AG04449 (cell line): ENCODE results near the gene ITIH5.

Experiments
- CTCF ChIA-PET: fragments of 350-600 bp; formaldehyde crosslinking; extraction: SDS; loops from one replicate; lab custom pipeline; 2021; ENCODE audit warnings: antibody characterized with exemption; lab: Yijun Ruan, JAX
- POLR2A ChIA-PET: fragments of 400-600, 350-600 bp; formaldehyde crosslinking; extraction: SDS; loops from one replicate; lab custom pipeline; 2020; ENCODE audit warnings: antibody characterized with exemption, inconsistent platforms; lab: Yijun Ruan, JAX
- DNase-seq: peaks from one replicate; pipeline ENCODE4 v3.0.0-alpha.2; 2010; ENCODE audit warnings: low read depth, low spot score
- H3K4me3 ChIP-seq: 2 replicates; pipeline ENCODE4 v1.5.1; 2011; ENCODE audit warnings: low read depth, mild to moderate bottlenecking, control low read depth, low read length
- CTCF ChIP-seq: IDR thresholded peaks from one replicate; pipeline ENCODE4 v1.5.1; 2011; ENCODE audit warnings: mild to moderate bottlenecking, moderate library complexity, low read length, control low read depth, inconsistent platforms; ENCODE audit not compliant: insufficient read depth; ENCODE audit errors: missing control alignments

ITIH5 gene

GRCh38 chr10:7667262-7668141, 736 bp upstream of the ITIH5 start:
- ChIA-PET CTCF (no interaction called here), POLR2A (no interaction called here)
- no peak for DNase-seq
- TF ChIP-seq CTCF = no peak
- H3K4me3 ChIP-seq = no peak overlapping the region

GRCh38 chr10:7665767-7666166, 999 bp downstream of the ITIH5 start:
- H3K4me3 ChIP-seq = no peak overlapping the region
- TF ChIP-seq CTCF = no peak
- no peak for DNase-seq
- POLR2A ChIA-PET = no interaction called here
- CTCF ChIA-PET = interaction anchor here (1.2 kb wide), 1 partner anchor 21 kb away, joined by 4 read pairs; no protein-coding TSS in a partner anchor

- no peak for TF ChIP-seq CTCF
- no peak for DNase-seq
- POLR2A ChIA-PET = no interaction called here
- CTCF ChIA-PET = no interaction called here
- H3K4me3 ChIP-seq = no peak overlapping the region
Measured at GRCh38 chr10:7664707-7665106, 2.1 kb downstream of the ITIH5 start.

- POLR2A ChIA-PET = no interaction called here
- no peak overlapping the region for H3K4me3 ChIP-seq
- CTCF ChIA-PET = interaction anchor here (0.7 to 1.4 kb wide), 2 partner anchors 14 to 23 kb away, joined by 3 read pairs; no protein-coding TSS in a partner anchor
- no peak for DNase-seq
- no peak for TF ChIP-seq CTCF
Measured at GRCh38 chr10:7662522-7662921, 4.2 kb downstream of the ITIH5 start.

GRCh38 chr10:7659560-7659959, 7.2 kb downstream of the ITIH5 start:
- DNase-seq = no peak

More at GRCh38 chr10:7659560-7659959, 7.2 kb downstream of the ITIH5 start:
- TF ChIP-seq CTCF = no peak
- CTCF ChIA-PET = no interaction called here
- no peak overlapping the region for H3K4me3 ChIP-seq
- POLR2A ChIA-PET = no interaction called here
